ENCODE results near the gene ABL1. TPM values are rescaled to one million over a fixed set of nuclear protein-coding genes. Genes with fewer than 3 reads are reported as not detected.
A peak's percentile ranks its signal among the peaks of the same experiment; 100 is the strongest.

Gene ABL1
- total and polyA plus RNA-seq, 5 donors from 2014 or later, result 5.5 to 33.9 (median 8.6) TPM

DNA sequence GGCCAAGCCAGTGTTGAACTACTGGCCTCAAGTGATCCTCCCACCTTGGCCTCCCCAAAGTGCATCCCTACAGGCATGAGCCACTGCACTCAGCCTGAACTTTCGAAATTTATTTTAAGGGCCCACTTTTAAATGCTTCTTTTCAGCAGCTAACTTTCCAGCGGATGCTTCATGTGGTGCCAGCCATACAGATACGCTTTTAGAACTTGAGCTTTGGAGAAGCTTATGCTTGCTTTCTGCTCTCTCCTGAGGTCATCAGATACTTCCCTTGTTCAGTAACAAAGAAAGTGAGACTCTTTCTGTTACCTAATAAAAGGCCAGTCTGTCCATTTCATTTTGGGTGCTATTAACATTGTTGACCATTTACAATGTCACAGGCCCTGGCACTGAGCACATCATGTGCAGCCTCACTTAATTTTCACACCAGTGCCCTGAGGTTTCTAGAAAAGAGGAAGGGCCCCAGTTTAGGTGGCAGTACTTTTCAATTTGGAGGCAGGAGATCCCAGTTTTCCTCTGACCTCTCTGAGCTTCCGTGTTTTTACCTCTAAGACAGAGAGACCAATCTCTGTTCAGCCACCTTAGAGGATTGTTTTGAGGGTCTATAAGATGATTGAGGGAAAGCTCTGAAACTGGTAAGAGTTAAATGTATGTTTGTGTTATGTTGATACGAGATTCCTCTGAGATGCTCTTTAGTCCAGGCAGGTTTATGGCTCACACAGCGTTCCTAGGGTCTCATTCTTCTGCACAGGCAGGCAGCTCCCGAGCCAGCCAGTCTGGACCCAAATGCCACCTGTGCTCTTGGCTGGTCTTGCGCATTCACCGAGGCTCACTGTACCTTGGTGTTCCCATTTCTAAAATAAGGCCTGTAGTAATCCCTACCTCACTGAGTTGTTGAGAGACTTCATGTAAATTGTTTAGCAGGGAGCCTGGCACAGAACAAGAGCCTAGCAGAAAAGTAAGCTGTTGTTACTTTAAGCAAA is 4.4 kb downstream of the ABL1 start:
- peaks cover 5% of the 10 kb centered on the region for H3K27me3 Mint-ChIP-seq
- peak overlapping the region in 1 of 3 donors; percentile 54 for H3K27ac Mint-ChIP-seq
- Histone ChIP-seq H3K4me1 (ENCODE audit: control insufficient read depth, insufficient read depth, low read length, poor library complexity, severe bottlenecking) (peaks cover 9% of the 10 kb centered on the region), H3K27ac (ENCODE audit: insufficient read depth, low read length, poor library complexity, severe bottlenecking) (no peak overlapping the region), H3K9me3 (ENCODE audit: control insufficient read depth in 2 of 2, low read length in 2 of 2) (no peaks in the 10 kb centered on the region), H3K27me3 (ENCODE audit: control insufficient read depth, insufficient read depth, low read length) (no peaks in the 10 kb centered on the region), H3K4me3 (ENCODE audit: low read depth, low read length) (no peak overlapping the region), H3K36me3 (ENCODE audit: control insufficient read depth, insufficient read depth, low read length) (no peaks in the 10 kb centered on the region)
- H3K4me3 Mint-ChIP-seq, result no peak overlapping the region
- H3K4me1 Mint-ChIP-seq, result peaks cover 7 to 44% (median 36%) of the 10 kb centered on the region in 4 donors
- DNase-seq, result no peak
- no peak for ATAC-seq (ENCODE audit: low read depth in 2 of 2)
- peaks cover 0 to 2% (median 0%) of the 10 kb centered on the region in 7 donors for H3K9me3 Mint-ChIP-seq
- no peaks in the 10 kb centered on the region for H3K36me3 Mint-ChIP-seq

DNA sequence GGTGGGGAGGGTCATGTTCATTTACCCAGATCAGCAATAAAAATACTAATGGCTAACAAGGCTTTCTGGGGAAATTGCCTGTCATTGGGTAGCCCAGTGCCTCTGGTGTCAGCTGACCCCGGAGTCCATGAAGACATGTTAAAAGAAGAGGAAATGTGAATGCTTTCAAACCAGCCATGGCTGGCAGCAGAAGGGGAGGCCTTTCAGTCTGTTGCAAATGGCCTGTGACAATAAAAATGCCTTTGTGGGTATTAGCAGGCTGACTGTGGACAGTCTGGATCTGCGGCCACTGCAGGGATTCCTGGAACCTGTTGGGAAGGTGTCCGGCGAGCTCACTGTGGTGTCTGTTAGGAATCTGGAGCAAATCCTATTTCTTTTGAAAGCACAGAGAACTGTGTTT is 7.5 kb downstream of the ABL1 start:
- H3K9me3 Mint-ChIP-seq, result no peaks in the 10 kb centered on the region
- Histone ChIP-seq H3K27me3 (ENCODE audit: control insufficient read depth, insufficient read depth, low read length) (no peaks in the 10 kb centered on the region), H3K27ac (ENCODE audit: insufficient read depth, low read length, poor library complexity, severe bottlenecking) (no peak overlapping the region), H3K36me3 (ENCODE audit: control insufficient read depth, insufficient read depth, low read length) (no peaks in the 10 kb centered on the region), H3K9me3 (ENCODE audit: control insufficient read depth in 2 of 2, low read length in 2 of 2) (no peaks in the 10 kb centered on the region), H3K4me3 (ENCODE audit: low read depth, low read length) (no peak overlapping the region), H3K4me1 (ENCODE audit: control insufficient read depth, insufficient read depth, low read length, poor library complexity, severe bottlenecking) (no peaks in the 10 kb centered on the region)
- no peak overlapping the region for H3K4me3 Mint-ChIP-seq
- H3K36me3 Mint-ChIP-seq, result no peaks in the 10 kb centered on the region
- no peaks in the 10 kb centered on the region for H3K27me3 Mint-ChIP-seq
- H3K4me1 Mint-ChIP-seq, result peaks cover 14 to 30% (median 23%) of the 10 kb centered on the region in 4 donors
- no peak overlapping the region for H3K27ac Mint-ChIP-seq
- DNase-seq (no peak), ATAC-seq (ENCODE audit: low read depth in 2 of 2) (no peak)

DNA sequence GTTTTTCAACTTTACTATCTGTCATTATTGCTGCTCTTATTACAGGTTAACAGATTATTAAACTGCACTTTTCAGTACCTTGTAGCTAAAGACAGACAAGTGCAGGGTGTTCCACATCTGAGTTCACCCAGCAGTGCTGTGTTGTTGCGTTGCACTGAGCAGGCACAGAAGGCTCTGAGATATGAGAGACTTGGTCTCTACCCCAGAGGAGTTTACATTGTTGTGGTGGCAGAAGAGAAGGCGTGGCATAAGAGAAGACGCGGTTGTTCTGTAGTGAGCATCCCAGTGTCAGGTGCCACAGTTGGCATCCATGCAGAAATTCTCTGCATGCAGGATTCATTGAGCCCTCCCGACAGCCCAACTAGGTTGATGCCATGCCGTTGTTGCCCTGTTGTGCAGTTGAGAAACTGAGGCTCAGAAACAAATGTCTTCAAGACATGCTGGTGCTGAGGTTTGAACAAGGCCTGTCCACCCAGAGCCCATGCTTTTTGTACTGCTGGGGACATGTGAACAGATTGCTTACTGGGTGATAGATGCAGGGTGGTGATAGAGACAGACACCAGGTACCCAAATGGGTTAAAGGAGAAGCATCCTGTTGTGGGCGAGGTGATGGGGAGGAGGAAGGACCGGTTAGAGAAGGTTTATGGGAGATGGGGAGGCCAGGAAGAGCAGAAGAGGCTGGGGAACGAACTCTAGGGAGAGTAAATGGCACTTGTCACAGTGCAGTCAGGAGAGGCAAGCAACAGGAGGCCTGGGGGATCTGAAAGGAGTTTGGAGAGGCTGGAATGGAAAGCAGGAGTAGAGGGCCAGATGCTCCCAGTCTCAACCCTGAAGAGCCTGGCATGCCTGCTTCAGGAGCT is 8.2 kb downstream of the ABL1 start:
- H3K9me3 Mint-ChIP-seq, result no peaks in the 10 kb centered on the region
- H3K4me3 Mint-ChIP-seq, result peak overlapping the region in 1 of 4 donors; percentile 10
- no peaks in the 10 kb centered on the region for H3K4me1 ChIP-seq (ENCODE audit: control insufficient read depth, insufficient read depth, low read length, poor library complexity, severe bottlenecking)
- ATAC-seq (ENCODE audit: low read depth in 2 of 2) (no peak), DNase-seq (no peak)
- H3K36me3 ChIP-seq (ENCODE audit: control insufficient read depth, insufficient read depth, low read length), result no peaks in the 10 kb centered on the region
- H3K27ac ChIP-seq (ENCODE audit: insufficient read depth, low read length, poor library complexity, severe bottlenecking), result no peak overlapping the region
- H3K4me1 Mint-ChIP-seq, result peaks cover 14 to 24% (median 20%) of the 10 kb centered on the region in 4 donors
- H3K9me3 ChIP-seq (ENCODE audit: control insufficient read depth in 2 of 2, low read length in 2 of 2), result no peaks in the 10 kb centered on the region
- H3K27ac Mint-ChIP-seq, result peak overlapping the region in 1 of 3 donors; percentile 58
- no peaks in the 10 kb centered on the region for H3K27me3 Mint-ChIP-seq
- H3K4me3 ChIP-seq (ENCODE audit: low read depth, low read length), result no peak overlapping the region
- H3K36me3 Mint-ChIP-seq, result no peaks in the 10 kb centered on the region
- H3K27me3 ChIP-seq (ENCODE audit: control insufficient read depth, insufficient read depth, low read length), result no peaks in the 10 kb centered on the region

DNA sequence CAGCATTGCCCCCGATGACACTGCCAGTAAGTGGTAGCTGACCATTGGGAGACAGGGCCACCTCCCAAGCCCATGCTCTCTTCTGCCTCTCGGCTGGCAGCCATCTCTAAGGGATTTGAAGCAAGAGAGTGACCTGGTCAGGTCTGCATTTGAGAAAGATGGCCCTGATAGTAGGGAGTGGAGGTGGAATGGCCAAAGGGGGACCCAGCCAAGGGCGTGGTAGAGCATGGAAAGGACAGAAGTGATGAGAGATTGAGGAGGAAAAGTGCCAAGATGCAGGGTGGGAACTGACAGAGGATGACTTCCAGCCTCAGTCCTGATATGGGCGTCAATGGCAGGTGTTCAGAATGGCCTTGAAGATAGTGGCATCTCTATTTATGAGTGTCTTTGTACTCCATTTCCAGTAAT is 9.0 kb downstream of the ABL1 start:
- Mint-ChIP-seq H3K36me3 (no peaks in the 10 kb centered on the region), H3K27ac (peak overlapping the region in 1 of 3 donors; percentile 42), H3K4me3 (no peak overlapping the region), H3K4me1 (peaks cover 16 to 22% (median 19%) of the 10 kb centered on the region in 4 donors), H3K27me3 (no peaks in the 10 kb centered on the region), H3K9me3 (no peaks in the 10 kb centered on the region)
- no peak overlapping the region for H3K27ac ChIP-seq (ENCODE audit: insufficient read depth, low read length, poor library complexity, severe bottlenecking)
- no peak overlapping the region for H3K4me3 ChIP-seq (ENCODE audit: low read depth, low read length)
- ATAC-seq (ENCODE audit: low read depth in 2 of 2), result no peak
- DNase-seq, result no peak
- H3K36me3 ChIP-seq (ENCODE audit: control insufficient read depth, insufficient read depth, low read length), result no peaks in the 10 kb centered on the region
- no peaks in the 10 kb centered on the region for H3K4me1 ChIP-seq (ENCODE audit: control insufficient read depth, insufficient read depth, low read length, poor library complexity, severe bottlenecking)
- no peaks in the 10 kb centered on the region for H3K27me3 ChIP-seq (ENCODE audit: control insufficient read depth, insufficient read depth, low read length)
- no peaks in the 10 kb centered on the region for H3K9me3 ChIP-seq (ENCODE audit: control insufficient read depth in 2 of 2, low read length in 2 of 2)

DNA sequence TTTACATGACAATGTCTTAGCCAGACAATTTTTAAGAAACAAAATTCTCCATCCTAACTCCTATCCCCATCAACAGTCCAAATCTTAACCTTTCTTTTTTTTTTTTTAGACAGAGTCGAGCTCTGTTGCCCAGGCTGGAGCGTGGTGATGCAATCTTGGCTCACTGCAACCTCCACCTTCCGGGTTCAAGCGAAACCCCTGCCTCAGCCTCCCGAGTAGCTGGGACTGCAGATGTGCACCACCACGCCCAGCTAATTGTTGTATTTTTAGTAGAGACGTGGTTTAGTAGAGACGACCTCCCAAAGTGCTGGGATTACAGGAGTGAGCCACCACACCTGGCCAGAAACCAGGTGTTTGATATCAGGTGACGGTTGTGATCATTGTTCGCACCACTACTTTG is 10.2 kb downstream of the ABL1 start:
- H3K36me3 Mint-ChIP-seq, result no peaks in the 10 kb centered on the region
- no peaks in the 10 kb centered on the region for H3K4me1 ChIP-seq (ENCODE audit: control insufficient read depth, insufficient read depth, low read length, poor library complexity, severe bottlenecking)
- H3K36me3 ChIP-seq (ENCODE audit: control insufficient read depth, insufficient read depth, low read length), result no peaks in the 10 kb centered on the region
- peaks cover 18 to 20% (median 19%) of the 10 kb centered on the region in 4 donors for H3K4me1 Mint-ChIP-seq
- peak overlapping the region in 1 of 4 donors; percentile 72 for H3K4me3 Mint-ChIP-seq
- H3K27ac ChIP-seq (ENCODE audit: insufficient read depth, low read length, poor library complexity, severe bottlenecking), result no peak overlapping the region
- H3K27ac Mint-ChIP-seq, result no peak overlapping the region
- no peaks in the 10 kb centered on the region for H3K27me3 Mint-ChIP-seq
- no peak for DNase-seq
- H3K9me3 ChIP-seq (ENCODE audit: control insufficient read depth in 2 of 2, low read length in 2 of 2), result no peaks in the 10 kb centered on the region
- H3K27me3 ChIP-seq (ENCODE audit: control insufficient read depth, insufficient read depth, low read length), result no peaks in the 10 kb centered on the region
- no peaks in the 10 kb centered on the region for H3K9me3 Mint-ChIP-seq
- no peak overlapping the region for H3K4me3 ChIP-seq (ENCODE audit: low read depth, low read length)
- ATAC-seq (ENCODE audit: low read depth in 2 of 2), result no peak

DNA sequence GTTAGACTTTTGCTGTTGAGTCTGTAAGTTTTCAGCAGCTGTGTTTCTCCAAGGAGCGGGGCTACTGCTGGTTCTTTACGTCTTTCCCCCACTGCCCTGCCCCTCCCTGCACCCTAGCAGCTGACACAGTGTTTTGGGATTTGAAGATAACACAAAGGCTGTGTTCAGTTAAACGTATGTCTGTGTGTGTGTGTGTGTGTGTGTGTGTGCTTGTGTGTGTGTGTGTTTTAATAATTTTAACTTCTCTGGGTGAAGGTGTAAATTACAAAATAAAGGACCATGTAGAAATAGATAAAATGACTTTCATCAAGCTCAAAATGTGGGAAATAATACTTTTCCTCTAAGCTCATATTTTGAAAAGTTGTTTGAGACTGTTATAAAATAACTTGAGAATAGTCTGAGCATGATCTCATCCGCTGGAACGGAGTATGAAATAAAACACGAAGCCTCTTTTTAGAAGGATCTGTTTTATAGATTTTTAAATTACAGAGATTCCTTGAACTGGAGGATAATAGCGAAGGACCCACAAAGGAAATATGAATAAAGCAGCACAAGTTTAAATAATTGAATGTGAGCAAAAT is 10.9 kb downstream of the ABL1 start:
- H3K36me3 ChIP-seq (ENCODE audit: control insufficient read depth, insufficient read depth, low read length), result no peaks in the 10 kb centered on the region
- H3K36me3 Mint-ChIP-seq, result no peaks in the 10 kb centered on the region
- H3K4me3 ChIP-seq (ENCODE audit: low read depth, low read length), result no peak overlapping the region
- H3K27me3 ChIP-seq (ENCODE audit: control insufficient read depth, insufficient read depth, low read length), result no peaks in the 10 kb centered on the region
- no peaks in the 10 kb centered on the region for H3K27me3 Mint-ChIP-seq
- no peaks in the 10 kb centered on the region for H3K9me3 Mint-ChIP-seq
- no peaks in the 10 kb centered on the region for H3K4me1 ChIP-seq (ENCODE audit: control insufficient read depth, insufficient read depth, low read length, poor library complexity, severe bottlenecking)
- no peak overlapping the region for H3K27ac Mint-ChIP-seq
- H3K4me3 Mint-ChIP-seq, result no peak overlapping the region
- H3K27ac ChIP-seq (ENCODE audit: insufficient read depth, low read length, poor library complexity, severe bottlenecking), result no peak overlapping the region
- DNase-seq, result no peak
- no peaks in the 10 kb centered on the region for H3K9me3 ChIP-seq (ENCODE audit: control insufficient read depth in 2 of 2, low read length in 2 of 2)
- ATAC-seq (ENCODE audit: low read depth in 2 of 2), result no peak
- peaks cover 16 to 20% (median 19%) of the 10 kb centered on the region in 4 donors for H3K4me1 Mint-ChIP-seq

DNA sequence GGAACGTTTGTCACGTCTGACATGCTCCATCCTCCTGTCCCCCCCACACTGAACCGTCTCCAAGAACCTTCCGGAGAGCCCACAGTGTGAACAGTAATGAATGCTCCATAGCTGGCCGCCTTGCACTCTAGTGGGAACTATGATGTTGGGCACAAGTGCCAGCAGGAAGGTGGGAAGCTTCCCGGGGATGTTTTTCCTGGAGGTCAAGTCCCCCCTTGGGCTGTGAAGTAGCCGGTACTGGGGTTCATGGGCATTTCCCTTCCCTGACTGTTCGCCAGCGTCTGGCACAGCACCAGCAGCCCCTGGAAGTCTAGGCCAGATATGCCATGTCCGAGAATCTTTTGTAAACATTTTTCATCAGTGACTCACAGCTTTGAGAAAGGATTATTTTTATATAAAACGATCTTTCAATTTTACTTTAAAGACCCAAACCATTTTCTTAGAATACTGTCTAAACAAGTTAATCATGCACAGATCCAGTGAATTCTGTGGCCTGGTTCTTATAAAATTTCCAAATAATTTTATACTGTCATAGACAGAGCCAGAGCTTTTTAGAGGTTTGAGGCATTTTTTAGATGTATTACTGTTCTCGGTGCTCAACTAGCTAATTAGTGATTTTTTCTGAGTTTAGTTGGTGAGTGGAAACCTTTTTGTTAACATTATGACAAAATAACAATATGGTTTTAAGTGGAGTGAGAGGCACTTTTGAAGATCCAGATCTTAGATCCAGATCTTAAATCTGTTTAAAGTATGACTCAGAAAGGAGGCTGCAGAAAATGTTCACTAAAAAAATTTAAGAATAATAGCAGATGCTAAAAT is 11.6 kb downstream of the ABL1 start:
- Mint-ChIP-seq H3K27me3 (no peaks in the 10 kb centered on the region), H3K27ac (no peak overlapping the region)
- no peak for DNase-seq

More for the DNA sequence above, 11.6 kb downstream of the ABL1 start:
- no peaks in the 10 kb centered on the region for H3K9me3 ChIP-seq (ENCODE audit: control insufficient read depth in 2 of 2, low read length in 2 of 2)
- H3K27ac ChIP-seq (ENCODE audit: insufficient read depth, low read length, poor library complexity, severe bottlenecking), result no peak overlapping the region
- no peaks in the 10 kb centered on the region for H3K4me1 ChIP-seq (ENCODE audit: control insufficient read depth, insufficient read depth, low read length, poor library complexity, severe bottlenecking)
- no peak for ATAC-seq (ENCODE audit: low read depth in 2 of 2)
- H3K4me3 ChIP-seq (ENCODE audit: low read depth, low read length), result no peak overlapping the region
- no peak overlapping the region for H3K4me3 Mint-ChIP-seq
- no peaks in the 10 kb centered on the region for H3K27me3 ChIP-seq (ENCODE audit: control insufficient read depth, insufficient read depth, low read length)
- H3K4me1 Mint-ChIP-seq, result peaks cover 16 to 23% (median 19%) of the 10 kb centered on the region in 4 donors
- H3K9me3 Mint-ChIP-seq, result no peaks in the 10 kb centered on the region
- no peaks in the 10 kb centered on the region for H3K36me3 Mint-ChIP-seq
- H3K36me3 ChIP-seq (ENCODE audit: control insufficient read depth, insufficient read depth, low read length), result no peaks in the 10 kb centered on the region
